ENCODE data around the gene TCF3.

DNA sequence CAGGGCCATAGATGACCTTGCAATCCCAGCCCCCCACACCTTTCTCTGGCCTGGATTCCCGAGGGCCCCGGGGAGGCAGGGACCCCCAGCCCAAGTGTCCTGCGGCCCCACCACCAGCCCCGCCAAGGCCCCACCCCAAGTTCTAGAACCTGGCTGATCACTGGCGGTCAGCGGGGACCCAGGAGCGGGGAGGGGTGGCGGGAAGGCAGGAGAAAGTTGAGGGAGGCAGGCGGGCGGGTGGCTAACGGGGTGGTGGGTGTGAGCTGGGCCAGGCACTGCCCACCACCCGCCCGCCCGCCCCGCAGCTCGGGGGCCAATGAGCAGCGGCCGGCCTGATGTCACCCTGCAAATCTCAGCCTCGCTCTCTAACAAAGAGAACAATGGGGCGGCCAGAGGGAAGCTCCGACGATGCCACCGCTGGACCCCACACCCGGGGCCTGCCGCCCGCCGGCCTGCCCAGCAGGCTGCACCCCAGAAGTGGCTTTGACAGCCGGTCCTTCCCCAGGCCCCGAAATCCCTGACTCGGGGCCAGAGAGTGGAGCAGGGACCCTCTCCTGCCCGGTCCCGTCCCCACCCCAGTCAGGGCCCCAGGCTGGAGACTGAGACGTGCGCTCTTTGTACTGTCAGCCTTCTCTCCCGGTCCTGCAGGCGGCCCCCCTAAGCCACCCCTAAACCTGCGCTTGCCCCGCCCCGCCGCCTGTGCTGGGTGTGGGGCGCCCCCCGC, 85.9 kb downstream of the TCF3 start:
- TF ChIP-seq EZH2 (IDR thresholded peaks at IDR 0.05; ENCODE audit: low read length), result no peak
- TF ChIP-seq, protein P1, sequence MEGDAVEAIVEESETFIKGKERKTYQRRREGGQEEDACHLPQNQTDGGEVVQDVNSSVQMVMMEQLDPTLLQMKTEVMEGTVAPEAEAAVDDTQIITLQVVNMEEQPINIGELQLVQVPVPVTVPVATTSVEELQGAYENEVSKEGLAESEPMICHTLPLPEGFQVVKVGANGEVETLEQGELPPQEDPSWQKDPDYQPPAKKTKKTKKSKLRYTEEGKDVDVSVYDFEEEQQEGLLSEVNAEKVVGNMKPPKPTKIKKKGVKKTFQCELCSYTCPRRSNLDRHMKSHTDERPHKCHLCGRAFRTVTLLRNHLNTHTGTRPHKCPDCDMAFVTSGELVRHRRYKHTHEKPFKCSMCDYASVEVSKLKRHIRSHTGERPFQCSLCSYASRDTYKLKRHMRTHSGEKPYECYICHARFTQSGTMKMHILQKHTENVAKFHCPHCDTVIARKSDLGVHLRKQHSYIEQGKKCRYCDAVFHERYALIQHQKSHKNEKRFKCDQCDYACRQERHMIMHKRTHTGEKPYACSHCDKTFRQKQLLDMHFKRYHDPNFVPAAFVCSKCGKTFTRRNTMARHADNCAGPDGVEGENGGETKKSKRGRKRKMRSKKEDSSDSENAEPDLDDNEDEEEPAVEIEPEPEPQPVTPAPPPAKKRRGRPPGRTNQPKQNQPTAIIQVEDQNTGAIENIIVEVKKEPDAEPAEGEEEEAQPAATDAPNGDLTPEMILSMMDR (optimal IDR thresholded peaks at IDR 0.05 in 1 of 3, IDR thresholded peaks at IDR 0.05 in 1 of 3, conservative IDR thresholded peaks at IDR 0.05 in 1 of 3; ENCODE audit: extremely low read depth in 1 of 3, insufficient read depth in 2 of 3, low read length in 3 of 3), result no peak

Data from keratinocyte (primary cell).